Measurements from ENCODE around the gene RIMBP3C. TPM values are rescaled to one million over a fixed set of nuclear protein-coding genes. Genes with fewer than 3 reads are reported as not detected.
A peak's percentile ranks its signal among the peaks of the same experiment; 100 is the strongest.

RIMBP3C gene
- total and polyA plus RNA-seq, 10 of the 15 experiments (the other 5 are each of a cell fraction or from before 2014, with no cell fraction given) = 0.03 to 0.23 (median 0.08) TPM; not detected in 4

DNA sequence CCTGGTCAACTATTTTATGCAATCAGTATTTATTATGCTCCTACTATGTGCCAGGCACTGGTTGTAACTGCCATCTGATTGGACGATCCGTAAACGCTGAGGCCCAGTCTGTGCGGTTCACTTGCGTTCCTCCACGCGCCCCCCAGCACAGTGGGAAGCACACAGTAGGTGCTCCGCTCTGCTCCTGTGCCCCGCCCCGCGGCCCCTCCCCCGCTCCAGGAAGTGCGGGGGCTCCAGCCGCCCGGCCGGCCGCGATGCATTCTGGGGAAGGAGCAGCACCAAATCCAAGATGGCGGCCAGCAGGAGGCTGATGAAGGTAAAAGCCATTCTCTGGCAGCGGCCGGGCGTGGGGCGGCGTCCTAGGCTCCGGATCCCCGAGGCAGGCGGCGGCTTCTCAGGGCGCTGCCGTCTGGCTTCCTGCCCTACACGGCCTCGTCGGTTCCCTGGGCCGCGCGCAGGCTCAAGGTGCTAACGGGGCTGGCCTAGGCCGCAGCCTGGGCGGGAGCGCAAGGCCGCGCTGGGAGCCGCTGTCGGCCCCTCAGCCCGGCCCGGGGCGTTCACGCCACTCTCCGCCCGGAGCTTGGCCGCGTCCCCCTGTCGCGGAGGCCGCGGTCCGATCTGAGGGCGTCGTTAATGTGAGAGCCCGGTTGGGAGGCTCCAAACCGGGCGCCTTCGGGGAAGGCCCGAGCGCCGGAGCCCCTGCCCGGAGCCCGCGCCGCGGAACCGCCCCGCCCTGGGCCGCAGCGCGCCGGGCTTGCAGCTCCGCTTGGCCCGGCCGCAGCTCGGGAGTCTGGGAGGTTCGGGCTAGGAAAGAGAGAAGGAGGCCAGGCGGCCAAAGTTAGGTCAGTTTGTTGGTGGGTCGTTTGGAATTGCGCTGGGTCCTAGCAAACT lies 16.4 kb upstream of the RIMBP3C start, which contains the start of gene UBE2L3:
Gene UBE2L3, plus strand, starts transcription at position 259 of the 891 bp plus-strand sequence. Its CDS starts 31 bp downstream, at position 290.
- WGBS (ENCODE audit: insufficient coverage, insufficient replicate concordance, low lambda C conversion rate, missing lambda C conversion rate) = under 1% methylated on average over 81 of the region's 85 CpGs
- Histone ChIP-seq H3K36me3 (ENCODE audit: control insufficient read depth in 2 of 2, insufficient read depth in 2 of 2, low read length in 1 of 2) (peaks cover 0 to 4% of the 10 kb centered on the region in 2 experiments; a peak in 2 of 4 replicates), H3K4me1 (ENCODE audit: control insufficient read depth, insufficient read depth, low read length) (peaks cover 9% of the 10 kb centered on the region), H3K79me2 (ENCODE audit: control insufficient read depth, insufficient read depth, low read length) (peaks cover 53% of the 10 kb centered on the region), H3K9ac (ENCODE audit: control insufficient read depth, insufficient read depth, low read length) (peak within 1 kb of the TSS; percentile 93), H3K27me3 (replicated peaks in 1 of 2; ENCODE audit: control insufficient read depth in 2 of 2, insufficient read depth in 2 of 2, low read length in 1 of 2) (no peaks in the 10 kb centered on the region), H4K20me1 (ENCODE audit: control insufficient read depth, insufficient read depth) (peaks cover 12% of the 10 kb centered on the region), H3K4me3 (peak within 1 kb of the TSS; percentile 96), H3K27ac (ENCODE audit: control insufficient read depth, insufficient read depth) (peak within 1 kb of the TSS; percentile 90), H3K4me2 (ENCODE audit: control insufficient read depth, insufficient read depth) (peak within 1 kb of the TSS; percentile 94), H2AFZ (ENCODE audit: control insufficient read depth, low read depth, low read length) (peak within 1 kb of the TSS; percentile 73), H3K9me3 (replicated peaks; ENCODE audit: control insufficient read depth, insufficient read depth, low read length) (no peaks in the 10 kb centered on the region)
- ChIA-PET CTCF (interaction anchor here (0.6 to 2.7 kb wide), 3 partner anchors 61 to 361 kb away, joined by 3 to 13 read pairs (median 5); partner anchors contain the start of gene YDJC), RAD21 (ENCODE audit: unreplicated experiment) (interaction anchor here (0.7 to 2.3 kb wide), 3 partner anchors 21 to 79 kb away, joined by 3 to 12 read pairs (median 4); partner anchors contain the start of gene SDF2L1), POLR2A (interaction anchor here (1.0 kb wide), 1 partner anchor 63 kb away, joined by 5 read pairs; no protein-coding TSS in a partner anchor), SMC1A (ENCODE audit: uncharacterized antibody, unreplicated experiment) (interaction anchor here (1.6 to 2.0 kb wide), 2 partner anchors 62 to 75 kb away, joined by 5 to 12 read pairs; partner anchors contain the start of genes SDF2L1 and YDJC)
- no peak for FAIRE-seq
- DNase-seq (ENCODE audit: low read depth, low spot score) = no peak
- BruUV-seq (replicated peaks) = no TSS peak
- intact Hi-C loops (cut with micrococcal nuclease; ENCODE audit: unreplicated experiment) (loop anchor here (5.0 kb wide), 1 partner anchor 50 kb away; no protein-coding TSS in a partner anchor), in situ Hi-C loops (cut with MboI) (no loop called here)
- ATAC-seq = peak; percentile 83
- TF ChIP-seq, protein P1, sequence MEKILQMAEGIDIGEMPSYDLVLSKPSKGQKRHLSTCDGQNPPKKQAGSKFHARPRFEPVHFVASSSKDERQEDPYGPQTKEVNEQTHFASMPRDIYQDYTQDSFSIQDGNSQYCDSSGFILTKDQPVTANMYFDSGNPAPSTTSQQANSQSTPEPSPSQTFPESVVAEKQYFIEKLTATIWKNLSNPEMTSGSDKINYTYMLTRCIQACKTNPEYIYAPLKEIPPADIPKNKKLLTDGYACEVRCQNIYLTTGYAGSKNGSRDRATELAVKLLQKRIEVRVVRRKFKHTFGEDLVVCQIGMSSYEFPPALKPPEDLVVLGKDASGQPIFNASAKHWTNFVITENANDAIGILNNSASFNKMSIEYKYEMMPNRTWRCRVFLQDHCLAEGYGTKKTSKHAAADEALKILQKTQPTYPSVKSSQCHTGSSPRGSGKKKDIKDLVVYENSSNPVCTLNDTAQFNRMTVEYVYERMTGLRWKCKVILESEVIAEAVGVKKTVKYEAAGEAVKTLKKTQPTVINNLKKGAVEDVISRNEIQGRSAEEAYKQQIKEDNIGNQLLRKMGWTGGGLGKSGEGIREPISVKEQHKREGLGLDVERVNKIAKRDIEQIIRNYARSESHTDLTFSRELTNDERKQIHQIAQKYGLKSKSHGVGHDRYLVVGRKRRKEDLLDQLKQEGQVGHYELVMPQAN (conservative IDR thresholded peaks at IDR 0.05) = peak; percentile 69
- TF ChIP-seq SRF (IDR thresholded peaks at IDR 0.05; ENCODE audit: low read depth in 2 of 2, low read length in 2 of 2) (0 out of 4 replicates have a peak, but pooled peaks of 1 of the 2 experiments have one; percentile 57), SMARCA5 (IDR thresholded peaks at IDR 0.05) (peak; percentile 98), HCFC1 (IDR thresholded peaks at IDR 0.05; ENCODE audit: low read length) (peak; percentile 58), SUZ12 (IDR thresholded peaks at IDR 0.05; ENCODE audit: unreplicated experiment) (no peak), PRDM15 (CRISPR knock-in tag; IDR thresholded peaks at IDR 0.05) (no peak), ZBTB4 (CRISPR knock-in tag; IDR thresholded peaks at IDR 0.05) (no peak), SIN3A (IDR thresholded peaks at IDR 0.05; ENCODE audit: low read depth, low read length) (peak; percentile 70; the same call in 1 of the 2 replicates), GABPA (IDR thresholded peaks at IDR 0.05; ENCODE audit: low read depth) (peak; percentile 63), ELK1 (IDR thresholded peaks at IDR 0.05; ENCODE audit: low read depth, low read length) (0 out of 2 replicates have a peak, but pooled peaks have one; percentile 9), YY1 (IDR thresholded peaks at IDR 0.05; ENCODE audit: low read depth, low read length) (peak; percentile 98)

Measured in GM12878 (cell line).